Measurements from ENCODE around the gene C1QTNF6. TPM values are rescaled to one million over a fixed set of nuclear protein-coding genes. Genes with fewer than 3 reads are reported as not detected.
"Not testable (repeated sequence)": the region's sequence is repeated elsewhere in the genome, so short reads cannot be mapped to it uniquely, and the experiment has no call there.

The C1QTNF6 gene
- polyA plus RNA-seq, 1 of the 3 experiments (the other 2 are of a cell fraction), result 47.7 TPM

DNA sequence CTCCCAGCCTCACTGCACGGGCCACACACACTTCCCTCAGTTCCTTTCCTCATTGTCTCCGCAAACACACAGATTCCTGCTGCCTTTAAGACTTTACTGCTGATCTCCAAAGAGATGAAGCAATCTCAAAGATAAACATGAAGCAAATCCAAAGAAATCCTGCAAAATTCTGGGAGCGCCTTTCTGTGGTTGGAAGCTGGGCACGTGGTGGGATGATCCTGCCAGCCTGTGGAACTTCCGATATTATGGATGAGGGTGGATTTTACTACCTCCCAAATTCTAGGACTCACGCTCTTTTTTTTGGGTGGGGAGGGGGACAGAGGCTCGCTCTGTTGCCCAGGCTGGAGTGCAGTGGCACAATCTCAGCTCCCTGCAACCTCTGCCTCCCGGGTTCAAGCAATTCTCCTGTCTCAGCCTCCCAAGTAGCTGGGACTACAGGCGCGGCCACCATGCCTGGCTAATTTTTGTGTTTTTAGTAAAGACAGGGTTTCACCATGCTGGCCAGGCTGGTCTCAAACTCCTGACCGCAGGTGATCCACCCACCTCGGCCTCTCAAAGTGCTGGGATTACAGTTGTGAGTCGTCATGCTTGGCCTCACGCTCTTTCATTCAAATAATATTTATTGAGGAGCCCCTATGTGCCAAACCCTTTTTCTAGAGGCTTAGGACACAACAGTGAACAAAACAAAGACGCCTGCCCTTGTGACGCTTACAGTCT lies 17.2 kb downstream of the C1QTNF6 start:
- H3K36me3 ChIP-seq (replicated peaks in 1 of 2; ENCODE audit: control insufficient read depth in 1 of 2, insufficient read depth in 2 of 2, low read length in 1 of 2); H3K9me2 ChIP-seq; H3K4me3 ChIP-seq (ENCODE audit: low read depth in 2 of 2, low read length in 1 of 2); H3K79me2 ChIP-seq (ENCODE audit: insufficient read depth); H3K27ac ChIP-seq (ENCODE audit: low read depth in 2 of 2, low read length in 1 of 2); H4K20me1 ChIP-seq (ENCODE audit: insufficient read depth); DNase-seq; H3K4me2 ChIP-seq; H3F3A ChIP-seq (replicated peaks; ENCODE audit: insufficient read depth); H2AFZ ChIP-seq (ENCODE audit: low read depth); H3K27me3 ChIP-seq (ENCODE audit: insufficient read depth); POLR2A ChIA-PET; H3K9me3 ChIP-seq; H3K9ac ChIP-seq: not testable (repeated sequence)
- CTCF ChIA-PET, result interaction anchor here (0.6 to 19.4 kb wide), 2 partner anchors 13 to 28 kb away, joined by 3 to 190 read pairs; no protein-coding TSS in a partner anchor
- 88% methylated on average over 13 of the region's 16 CpGs for WGBS (ENCODE audit: low lambda C conversion rate)
- H3K4me1 ChIP-seq (ENCODE audit: control insufficient read depth in 1 of 2, insufficient read depth in 2 of 2, low read depth in 1 of 2, low read length in 1 of 2), result peaks cover 0 to 16% of the 10 kb centered on the region in 2 experiments; a peak in 1 of 4 replicates

DNA sequence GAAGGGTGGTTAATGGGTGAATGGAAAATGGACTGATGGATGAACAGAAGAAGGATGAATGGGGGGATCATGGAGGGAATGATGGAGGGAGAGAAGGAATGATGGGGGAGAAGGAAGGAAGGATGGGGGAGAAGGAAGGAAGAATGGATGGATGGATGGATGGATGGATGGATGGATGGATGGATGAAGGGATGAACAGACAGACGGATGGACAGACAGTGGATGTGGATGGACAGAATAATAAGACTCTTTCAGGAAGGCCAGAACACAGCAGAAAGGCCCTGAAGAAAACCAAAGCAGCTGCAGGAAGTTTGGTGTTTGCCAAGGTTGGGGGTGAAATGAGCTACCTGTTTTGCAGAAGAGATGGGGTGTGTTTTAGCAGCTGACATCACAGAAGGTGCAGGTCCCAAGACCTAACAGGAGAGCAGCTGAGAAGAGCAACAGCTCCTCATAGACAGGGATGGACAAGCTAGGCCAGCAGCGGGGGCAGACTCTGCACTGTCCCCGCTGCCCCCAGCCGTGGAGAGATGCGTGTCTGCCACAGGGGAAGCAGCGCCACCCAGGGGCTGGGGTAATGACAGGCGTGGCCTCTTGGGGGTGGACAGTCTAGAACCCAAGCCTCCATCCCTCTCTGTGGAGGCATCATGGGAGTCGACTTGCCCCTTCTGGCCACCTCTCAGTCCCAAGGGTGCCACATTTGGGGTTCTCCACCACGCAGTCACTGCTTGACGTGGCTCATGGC lies 17.9 kb downstream of the C1QTNF6 start:
- WGBS (ENCODE audit: low lambda C conversion rate), result 92% methylated on average over 3 of the region's 10 CpGs
- H2AFZ ChIP-seq (ENCODE audit: low read depth), result no peak overlapping the region
- CTCF ChIA-PET, result interaction anchor here (19.4 kb wide), 1 partner anchor 29 kb away, joined by 190 read pairs; no protein-coding TSS in a partner anchor

More for the DNA sequence above, 17.9 kb downstream of the C1QTNF6 start:
- POLR2A ChIA-PET, result no interaction called here
- Histone ChIP-seq H3K4me3 (ENCODE audit: low read depth in 2 of 2, low read length in 1 of 2) (no peak overlapping the region), H3K27me3 (ENCODE audit: insufficient read depth) (no peaks in the 10 kb centered on the region), H3K4me1 (ENCODE audit: control insufficient read depth in 1 of 2, insufficient read depth in 2 of 2, low read depth in 1 of 2, low read length in 1 of 2) (peaks cover 0 to 17% of the 10 kb centered on the region in 2 experiments; a peak in 1 of 4 replicates), H4K20me1 (ENCODE audit: insufficient read depth) (no peaks in the 10 kb centered on the region), H3K36me3 (replicated peaks in 1 of 2; ENCODE audit: control insufficient read depth in 1 of 2, insufficient read depth in 2 of 2, low read length in 1 of 2) (no peaks in the 10 kb centered on the region), H3F3A (replicated peaks; ENCODE audit: insufficient read depth) (no peaks in the 10 kb centered on the region), H3K79me2 (ENCODE audit: insufficient read depth) (no peaks in the 10 kb centered on the region), H3K9ac (no peak overlapping the region), H3K9me3 (no peaks in the 10 kb centered on the region), H3K27ac (ENCODE audit: low read depth in 2 of 2, low read length in 1 of 2) (no peak overlapping the region), H3K9me2 (no peaks in the 10 kb centered on the region), H3K4me2 (no peak overlapping the region)
- TF ChIP-seq, protein P1, sequence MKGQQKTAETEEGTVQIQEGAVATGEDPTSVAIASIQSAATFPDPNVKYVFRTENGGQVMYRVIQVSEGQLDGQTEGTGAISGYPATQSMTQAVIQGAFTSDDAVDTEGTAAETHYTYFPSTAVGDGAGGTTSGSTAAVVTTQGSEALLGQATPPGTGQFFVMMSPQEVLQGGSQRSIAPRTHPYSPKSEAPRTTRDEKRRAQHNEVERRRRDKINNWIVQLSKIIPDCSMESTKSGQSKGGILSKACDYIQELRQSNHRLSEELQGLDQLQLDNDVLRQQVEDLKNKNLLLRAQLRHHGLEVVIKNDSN (IDR thresholded peaks at IDR 0.05; ENCODE audit: borderline replicate concordance, low read depth), result no peak
- TF ChIP-seq EP300 (IDR thresholded peaks at IDR 0.05; ENCODE audit: borderline replicate concordance in 1 of 2, low read depth in 1 of 2, low read length in 1 of 2), result no peak
- TF ChIP-seq POLR2AphosphoS5 (IDR thresholded peaks at IDR 0.05; ENCODE audit: low read depth, low read length), result no peak
- no peak for TF ChIP-seq EZH2phosphoT487 (IDR thresholded peaks at IDR 0.05; ENCODE audit: borderline replicate concordance, low read depth)
- TF ChIP-seq, protein P2, sequence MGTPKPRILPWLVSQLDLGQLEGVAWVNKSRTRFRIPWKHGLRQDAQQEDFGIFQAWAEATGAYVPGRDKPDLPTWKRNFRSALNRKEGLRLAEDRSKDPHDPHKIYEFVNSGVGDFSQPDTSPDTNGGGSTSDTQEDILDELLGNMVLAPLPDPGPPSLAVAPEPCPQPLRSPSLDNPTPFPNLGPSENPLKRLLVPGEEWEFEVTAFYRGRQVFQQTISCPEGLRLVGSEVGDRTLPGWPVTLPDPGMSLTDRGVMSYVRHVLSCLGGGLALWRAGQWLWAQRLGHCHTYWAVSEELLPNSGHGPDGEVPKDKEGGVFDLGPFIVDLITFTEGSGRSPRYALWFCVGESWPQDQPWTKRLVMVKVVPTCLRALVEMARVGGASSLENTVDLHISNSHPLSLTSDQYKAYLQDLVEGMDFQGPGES (IDR thresholded peaks at IDR 0.05; ENCODE audit: low read depth, low read length), result no peak
- TF ChIP-seq TEAD4 (IDR thresholded peaks at IDR 0.05; ENCODE audit: borderline replicate concordance, insufficient read depth), result no peak
- TF ChIP-seq RCOR1 (IDR thresholded peaks at IDR 0.05; ENCODE audit: low read length), result no peak
- TF ChIP-seq, protein P3, sequence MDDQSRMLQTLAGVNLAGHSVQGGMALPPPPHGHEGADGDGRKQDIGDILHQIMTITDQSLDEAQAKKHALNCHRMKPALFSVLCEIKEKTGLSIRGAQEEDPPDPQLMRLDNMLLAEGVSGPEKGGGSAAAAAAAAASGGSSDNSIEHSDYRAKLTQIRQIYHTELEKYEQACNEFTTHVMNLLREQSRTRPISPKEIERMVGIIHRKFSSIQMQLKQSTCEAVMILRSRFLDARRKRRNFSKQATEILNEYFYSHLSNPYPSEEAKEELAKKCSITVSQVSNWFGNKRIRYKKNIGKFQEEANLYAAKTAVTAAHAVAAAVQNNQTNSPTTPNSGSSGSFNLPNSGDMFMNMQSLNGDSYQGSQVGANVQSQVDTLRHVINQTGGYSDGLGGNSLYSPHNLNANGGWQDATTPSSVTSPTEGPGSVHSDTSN (IDR thresholded peaks at IDR 0.05), result no peak
- TF ChIP-seq CHD2 (IDR thresholded peaks at IDR 0.05; ENCODE audit: low read length, partially characterized antibody), result no peak
- no peak for TF ChIP-seq NFIC (IDR thresholded peaks at IDR 0.05; ENCODE audit: borderline replicate concordance)
- TF ChIP-seq, protein P4, sequence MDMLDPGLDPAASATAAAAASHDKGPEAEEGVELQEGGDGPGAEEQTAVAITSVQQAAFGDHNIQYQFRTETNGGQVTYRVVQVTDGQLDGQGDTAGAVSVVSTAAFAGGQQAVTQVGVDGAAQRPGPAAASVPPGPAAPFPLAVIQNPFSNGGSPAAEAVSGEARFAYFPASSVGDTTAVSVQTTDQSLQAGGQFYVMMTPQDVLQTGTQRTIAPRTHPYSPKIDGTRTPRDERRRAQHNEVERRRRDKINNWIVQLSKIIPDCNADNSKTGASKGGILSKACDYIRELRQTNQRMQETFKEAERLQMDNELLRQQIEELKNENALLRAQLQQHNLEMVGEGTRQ (IDR thresholded peaks at IDR 0.05; ENCODE audit: borderline replicate concordance, low read depth, low read length), result no peak
- no peak for DNase-seq
